ENCODE data around the gene FAM216B.

GRCh38 chr13:42798118-42798517, 16.7 kb downstream of the FAM216B start:
- TF ChIP-seq POLR2AphosphoS5 (IDR thresholded peaks at IDR 0.05; ENCODE audit: low read depth, low read length), result no peak
- TF ChIP-seq POLR2A (IDR thresholded peaks at IDR 0.05; ENCODE audit: low read depth, low read length), result no peak

Measured in GM12892 (cell line).